AG10803 (cell line): ENCODE results near the gene ZNF383.
"Not testable (repeated sequence)": the region's sequence is repeated elsewhere in the genome, so short reads cannot be mapped to it uniquely, and the experiment has no call there.

Source experiments
- DNase-seq: peaks from one replicate; pipeline ENCODE4 v3.0.0; 2010; ENCODE audit warnings: low read depth
- H3K4me3 ChIP-seq: 2 replicates; pipeline ENCODE4 v1.5.1; 2011; ENCODE audit warnings: mild to moderate bottlenecking, low read length, control low read depth

The ZNF383 gene

GRCh38 chr19:37292998-37293939, 75.3 kb downstream of the ZNF383 start:
- not testable (repeated sequence) for DNase-seq, H3K4me3 ChIP-seq

GRCh38 chr19:37294246-37294645, 76.2 kb downstream of the ZNF383 start:
- DNase-seq, H3K4me3 ChIP-seq: not testable (repeated sequence)
